H4 (cell line): Measurements from ENCODE around the gene TSPAN18. TPM values are rescaled to one million over a fixed set of nuclear protein-coding genes. Genes with fewer than 3 reads are reported as not detected.
A peak's percentile ranks its signal among the peaks of the same experiment; 100 is the strongest.

Experiments used
- DNase-seq: peaks from one replicate; pipeline ENCODE4 v3.0.0-alpha.2; 2015; ENCODE audit warnings: low spot score
- total RNA-seq: library from RNA; depleted of rRNA; stranded (reverse); fragments of >200 nt; shearing (Covaris generic); gene quantifications from 2 replicates; pipeline ENCODE4 v1.2.3, GENCODE V29; 2014

Gene TSPAN18
- total RNA-seq, 1 experiment from 2014 or later: 0.83 TPM

DNA sequence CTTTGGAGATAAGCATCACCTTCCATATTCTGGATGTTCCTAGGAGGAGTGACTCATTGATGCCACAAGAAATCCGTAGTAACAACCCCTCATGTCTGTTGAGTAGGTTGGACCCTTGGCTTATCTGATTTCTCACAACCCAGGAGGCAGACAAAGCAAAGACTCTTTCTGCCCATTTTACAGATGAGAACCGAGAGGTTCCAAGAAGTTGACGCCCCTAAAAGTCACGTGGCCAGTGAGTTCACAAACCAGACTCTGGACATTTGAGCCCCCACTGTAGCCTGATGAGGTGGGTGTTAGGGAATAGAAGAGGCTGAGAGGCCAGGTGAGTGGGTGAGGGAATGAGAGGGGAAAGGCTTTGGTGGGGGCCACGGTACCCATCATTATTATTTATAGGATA lies 70.3 kb downstream of the TSPAN18 start:
- no peak for DNase-seq

- DNase-seq: no peak
Observed at GRCh38 chr11:44797886-44798606, 71.3 kb downstream of the TSPAN18 start.

- no peak for DNase-seq
Observed at GRCh38 chr11:44798607-44798972, 71.8 kb downstream of the TSPAN18 start.

- no peak for DNase-seq
Observed at GRCh38 chr11:44799012-44799411, 72.2 kb downstream of the TSPAN18 start.

- DNase-seq: no peak
Observed at GRCh38 chr11:44802347-44802746, 75.6 kb downstream of the TSPAN18 start.

- no peak for DNase-seq
Observed at GRCh38 chr11:44803009-44803408, 76.2 kb downstream of the TSPAN18 start.

DNA sequence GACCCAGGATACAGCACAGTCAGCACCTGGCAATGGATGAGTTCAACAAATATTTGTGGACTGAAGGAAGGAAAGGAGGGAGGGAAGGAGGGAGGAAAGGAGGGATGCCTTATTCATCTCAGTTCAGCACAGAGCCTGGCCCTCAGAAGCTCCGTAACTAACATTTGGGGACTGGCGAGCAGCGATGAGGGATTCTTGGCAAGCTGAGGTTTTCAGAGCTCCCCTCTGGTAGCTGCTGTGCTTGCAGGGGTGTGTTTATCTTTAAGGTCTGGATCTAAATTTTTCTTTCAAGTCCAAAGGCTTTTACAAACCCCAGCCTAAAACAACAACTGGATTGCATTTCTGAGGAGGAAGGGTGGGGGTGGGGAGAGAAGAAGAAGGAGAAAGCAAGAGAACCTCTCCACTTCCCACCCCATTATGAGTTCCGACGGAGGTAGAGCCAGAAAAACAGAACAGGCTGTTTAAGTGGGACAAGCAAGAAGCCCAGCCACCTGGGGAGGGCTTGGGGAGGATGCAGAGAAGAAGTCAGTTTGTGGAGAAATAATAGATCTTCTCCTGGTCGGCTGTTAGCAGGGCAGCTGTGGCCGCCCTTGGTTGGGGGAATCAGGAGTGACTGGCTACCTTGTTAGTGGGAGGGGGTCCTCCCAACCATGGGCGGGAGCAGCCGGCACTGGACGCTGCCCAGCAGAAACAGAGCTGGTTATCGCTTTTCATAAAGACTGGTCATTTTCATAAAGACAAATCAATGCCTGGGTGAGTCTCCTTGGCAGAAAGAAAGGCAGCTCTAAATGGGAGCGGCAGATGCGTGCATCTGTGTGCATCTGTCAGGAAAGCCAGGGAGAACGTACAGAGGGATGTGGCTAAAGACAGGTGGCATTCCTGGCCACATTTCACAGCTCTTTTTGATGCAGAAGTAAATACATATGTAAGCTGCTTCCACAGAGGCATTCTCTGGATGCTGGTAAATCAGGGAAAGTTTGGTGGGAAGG lies 78.0 kb downstream of the TSPAN18 start:
- DNase-seq: no peak

DNA sequence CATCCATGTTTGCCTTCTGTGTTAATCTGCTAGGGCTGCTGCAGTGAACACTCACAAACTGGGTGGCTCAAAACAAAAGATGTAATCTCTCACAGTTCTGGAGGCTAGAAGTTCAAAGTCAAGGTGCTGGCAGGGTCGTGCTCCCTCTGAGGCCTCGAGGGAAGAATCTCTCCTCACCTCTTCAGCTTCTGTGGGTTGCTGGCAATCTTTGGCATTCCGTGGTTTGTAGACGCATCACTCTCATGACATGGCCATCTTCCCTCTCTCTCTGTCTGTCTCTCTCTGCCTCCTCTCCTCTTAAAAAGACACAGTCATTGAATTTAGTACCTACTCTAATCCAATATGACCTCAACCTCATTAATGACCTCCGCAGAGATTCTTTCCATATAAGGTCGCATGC lies 78.8 kb downstream of the TSPAN18 start:
- DNase-seq: no peak

GRCh38 chr11:44808053-44808753 lies 81.4 kb downstream of the TSPAN18 start:
- no peak for DNase-seq

- no peak for DNase-seq
Observed at GRCh38 chr11:44809283-44809682, 82.5 kb downstream of the TSPAN18 start.

DNA sequence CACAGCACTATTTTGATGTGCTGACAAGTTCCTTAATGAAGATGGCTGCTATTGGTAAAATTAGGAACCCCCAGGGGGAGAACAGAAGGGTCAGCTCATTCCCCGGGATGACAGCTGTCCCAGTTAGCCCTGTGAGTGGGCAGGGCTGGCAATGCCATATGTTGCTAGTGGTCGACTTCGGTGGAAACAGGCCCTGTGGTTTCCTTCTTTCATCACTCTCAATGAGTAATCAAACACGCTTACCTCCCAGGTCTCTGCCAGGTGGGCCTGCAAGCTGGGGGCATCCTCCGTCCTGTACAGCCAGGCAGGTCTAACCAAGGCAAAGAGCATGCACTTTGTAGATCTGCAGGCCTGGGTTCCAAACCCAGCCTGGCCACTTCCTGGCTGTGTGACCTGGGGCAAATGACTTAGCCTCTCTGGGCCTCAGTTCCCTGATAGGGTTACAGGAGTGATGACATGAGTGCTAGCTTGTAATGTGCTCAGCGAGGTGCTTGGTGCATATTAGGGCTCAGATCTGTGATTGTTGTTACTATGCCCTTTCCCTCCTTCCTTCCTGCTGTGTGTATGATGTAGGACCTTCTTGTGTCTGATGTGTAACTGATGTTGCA lies 85.2 kb downstream of the TSPAN18 start:
- DNase-seq: no peak

- DNase-seq: no peak
Observed at GRCh38 chr11:44812971-44813370, 86.2 kb downstream of the TSPAN18 start.

DNA sequence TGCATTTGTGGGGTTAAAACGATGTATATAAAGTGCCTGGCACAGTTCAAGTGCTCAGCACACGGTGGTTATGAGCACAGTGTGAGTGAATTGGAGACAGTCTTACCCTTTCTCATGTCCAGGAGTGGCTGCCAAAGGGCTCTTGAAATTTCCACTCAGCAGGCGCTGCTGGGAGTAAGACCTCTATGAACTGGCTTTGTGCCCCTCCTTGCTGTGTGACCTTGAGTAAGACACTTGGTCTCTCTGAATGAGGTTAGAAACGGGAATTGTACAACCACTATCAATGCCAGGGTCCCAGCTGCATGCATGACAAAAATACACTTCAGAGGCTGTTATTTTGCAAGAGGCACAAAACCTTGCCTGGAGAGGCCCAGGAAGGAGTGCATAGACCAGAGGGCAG lies 86.6 kb downstream of the TSPAN18 start:
- DNase-seq: no peak

DNA sequence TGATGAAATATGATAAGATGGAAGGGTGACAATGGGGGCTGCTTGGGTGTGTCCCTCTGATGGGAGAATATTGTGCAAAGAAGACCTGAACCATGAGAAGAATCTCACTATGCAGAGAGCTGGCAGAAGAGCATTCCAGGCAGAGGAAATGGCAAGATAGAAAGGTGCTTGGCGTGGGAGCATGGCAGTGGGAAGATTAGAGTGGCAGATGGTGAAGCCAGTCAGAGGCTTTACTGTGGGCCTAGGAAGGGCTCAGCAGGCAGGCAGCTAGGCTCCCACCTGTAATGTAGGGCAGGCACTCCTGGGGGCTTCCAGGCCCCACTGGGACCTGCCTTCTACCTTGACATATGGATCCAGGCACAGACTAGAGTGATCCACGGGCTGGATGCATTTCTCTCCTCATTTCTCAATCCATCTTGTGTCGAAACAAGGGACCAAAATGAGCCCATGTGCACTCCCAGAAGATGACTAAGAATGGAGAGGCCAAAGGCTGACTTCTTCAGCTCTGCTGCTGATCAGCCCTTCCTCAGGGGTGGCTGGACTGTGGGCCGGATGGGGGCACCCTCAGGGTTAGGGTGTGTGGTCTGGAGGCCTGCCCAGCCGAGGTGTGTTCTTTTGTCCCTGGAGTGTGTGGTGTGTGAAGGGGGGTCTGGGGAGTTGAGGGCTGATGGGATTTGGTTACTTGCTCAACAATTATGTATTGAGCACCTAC lies 88.3 kb downstream of the TSPAN18 start:
- peak; percentile 50 for DNase-seq

- DNase-seq: no peak
Observed at GRCh38 chr11:44815917-44816456, 89.2 kb downstream of the TSPAN18 start.

DNA sequence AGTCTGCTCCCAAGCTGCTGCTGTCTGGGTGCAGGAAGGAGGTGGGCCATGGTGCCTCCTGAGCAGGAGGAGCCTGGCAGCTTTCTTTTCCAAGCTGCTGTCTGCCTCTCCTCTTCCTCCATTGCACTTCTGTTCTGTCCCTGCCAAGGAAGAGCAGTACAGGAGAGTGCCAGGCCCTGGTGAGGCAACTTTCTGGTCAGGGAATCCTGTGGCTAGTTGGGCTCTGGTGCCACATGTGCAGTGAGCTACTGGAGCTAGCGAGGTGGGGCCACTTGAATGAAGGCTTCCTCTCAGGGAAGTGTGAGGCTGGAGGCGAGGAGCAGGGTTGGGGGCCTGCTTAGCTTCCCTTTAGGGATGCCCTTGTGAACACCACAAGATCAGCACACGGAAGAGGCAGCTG lies 90.0 kb downstream of the TSPAN18 start:
- DNase-seq: no peak

GRCh38 chr11:44817207-44817949 lies 90.6 kb downstream of the TSPAN18 start:
- peak; percentile 39 for DNase-seq

DNA sequence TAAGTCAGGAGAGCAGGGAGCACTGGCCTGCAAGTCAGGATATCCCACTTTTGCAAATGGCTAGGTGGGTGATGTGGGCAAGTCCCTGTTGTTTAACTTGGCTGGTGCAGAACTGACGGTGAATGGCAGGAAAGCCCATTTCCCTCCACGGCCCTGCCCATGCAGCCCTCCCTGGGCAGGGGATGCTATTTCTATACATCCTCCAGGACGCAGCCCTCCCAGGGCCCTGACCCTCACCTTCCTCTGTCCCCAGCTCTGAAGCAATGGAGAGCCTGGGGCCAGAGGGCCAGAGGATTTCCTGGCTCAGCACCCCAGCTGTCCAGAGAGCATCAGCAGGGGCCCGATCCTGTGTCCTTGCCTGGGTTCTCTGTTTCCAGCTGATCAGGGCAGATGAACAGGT lies 91.3 kb downstream of the TSPAN18 start:
- no peak for DNase-seq

DNA sequence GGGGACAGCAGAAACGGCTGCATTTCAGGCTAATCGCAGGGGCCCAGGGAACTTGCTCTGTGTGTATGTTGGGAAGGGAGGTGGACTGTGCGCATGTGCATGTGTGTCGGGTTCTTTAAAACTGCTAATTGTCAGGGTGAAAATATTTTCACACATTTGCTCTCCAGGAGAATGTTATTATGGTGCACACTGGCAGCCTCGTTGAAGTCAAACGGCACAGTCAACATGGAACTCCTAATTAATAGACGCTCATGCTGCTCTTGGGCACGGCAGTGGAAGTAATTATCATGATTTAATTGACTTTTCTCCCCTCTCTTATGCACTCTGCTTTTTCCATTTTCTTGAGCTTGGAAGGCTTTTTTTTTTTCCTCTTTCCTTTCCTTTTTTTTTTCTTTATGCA lies 92.6 kb downstream of the TSPAN18 start:
- DNase-seq: no peak

- DNase-seq: no peak
Observed at GRCh38 chr11:44822369-44822768, 95.6 kb downstream of the TSPAN18 start.
